ENCODE data around the gene ATG16L1. TPM values are rescaled to one million over a fixed set of nuclear protein-coding genes. Genes with fewer than 3 reads are reported as not detected.

The ATG16L1 gene
- total RNA-seq, 1 donor from 2014 or later: 18.3 TPM

DNA sequence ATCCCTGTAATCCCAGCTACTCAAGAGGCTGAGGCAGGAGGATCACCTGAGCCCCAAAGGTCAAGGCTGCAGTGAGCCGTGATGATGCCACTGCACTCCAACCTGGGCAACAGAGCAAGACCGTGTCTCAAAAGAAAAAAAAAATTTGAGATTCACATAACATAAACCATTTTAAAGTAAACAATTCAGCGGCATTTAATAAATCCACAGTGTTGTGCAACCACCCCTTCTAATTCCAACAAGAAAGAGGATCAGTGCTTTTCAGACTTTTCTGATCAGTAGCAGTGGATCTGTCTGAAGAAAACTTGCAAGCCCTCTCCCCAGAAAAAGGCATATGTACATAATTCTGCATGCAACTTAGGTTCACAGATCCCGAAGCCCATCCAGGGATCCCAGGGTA, 48.9 kb downstream of the ATG16L1 start:
- Histone ChIP-seq H3K9ac (ENCODE audit: low read depth in 1 of 3, low read length in 3 of 3) (no peak overlapping the region), H3K27ac (ENCODE audit: low read depth, low read length) (no peak overlapping the region), H3K9me3 (ENCODE audit: control insufficient read depth in 3 of 3, low read length in 3 of 3) (no peaks in the 10 kb centered on the region), H3K27me3 (ENCODE audit: control insufficient read depth in 3 of 3, insufficient read depth in 3 of 3, low read length in 3 of 3) (no peaks in the 10 kb centered on the region), H3K4me3 (ENCODE audit: low read length in 3 of 3) (no peak overlapping the region), H3K4me1 (ENCODE audit: control insufficient read depth in 3 of 3, insufficient read depth in 3 of 3, low read length in 3 of 3) (no peaks in the 10 kb centered on the region), H3K36me3 (ENCODE audit: control insufficient read depth in 3 of 3, insufficient read depth in 3 of 3, low read length in 3 of 3) (peaks cover 8 to 9% (median 9%) of the 10 kb centered on the region in 3 donors)

DNA sequence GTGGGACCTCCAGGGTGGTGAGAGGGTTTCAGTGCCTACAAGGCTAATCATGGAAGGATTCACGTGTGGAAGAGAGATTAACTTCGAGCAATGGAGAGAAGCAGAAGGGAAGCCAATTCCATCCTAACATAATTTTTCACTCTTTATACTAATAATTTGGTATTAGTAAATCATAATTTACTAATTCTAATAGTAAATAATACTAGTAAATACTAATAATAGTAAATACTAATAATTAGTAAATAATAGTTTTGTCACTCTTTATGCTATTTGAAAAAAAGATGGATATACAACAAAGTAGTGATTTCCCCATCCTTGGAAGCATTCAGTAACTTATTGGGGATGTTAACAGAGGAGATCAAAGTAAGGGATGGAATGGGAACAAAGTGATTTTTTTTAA, 49.8 kb downstream of the ATG16L1 start:
- H3K36me3 ChIP-seq (ENCODE audit: control insufficient read depth in 3 of 3, insufficient read depth in 3 of 3, low read length in 3 of 3): peaks cover 1 to 3% (median 2%) of the 10 kb centered on the region in 3 donors
- no peaks in the 10 kb centered on the region for H3K9me3 ChIP-seq (ENCODE audit: control insufficient read depth in 3 of 3, low read length in 3 of 3)
- H3K9ac ChIP-seq (ENCODE audit: low read depth in 1 of 3, low read length in 3 of 3): no peak overlapping the region
- no peak overlapping the region for H3K27ac ChIP-seq (ENCODE audit: low read depth, low read length)
- no peaks in the 10 kb centered on the region for H3K27me3 ChIP-seq (ENCODE audit: control insufficient read depth in 3 of 3, insufficient read depth in 3 of 3, low read length in 3 of 3)
- H3K4me3 ChIP-seq (ENCODE audit: low read length in 3 of 3): no peak overlapping the region
- no peaks in the 10 kb centered on the region for H3K4me1 ChIP-seq (ENCODE audit: control insufficient read depth in 3 of 3, insufficient read depth in 3 of 3, low read length in 3 of 3)

DNA sequence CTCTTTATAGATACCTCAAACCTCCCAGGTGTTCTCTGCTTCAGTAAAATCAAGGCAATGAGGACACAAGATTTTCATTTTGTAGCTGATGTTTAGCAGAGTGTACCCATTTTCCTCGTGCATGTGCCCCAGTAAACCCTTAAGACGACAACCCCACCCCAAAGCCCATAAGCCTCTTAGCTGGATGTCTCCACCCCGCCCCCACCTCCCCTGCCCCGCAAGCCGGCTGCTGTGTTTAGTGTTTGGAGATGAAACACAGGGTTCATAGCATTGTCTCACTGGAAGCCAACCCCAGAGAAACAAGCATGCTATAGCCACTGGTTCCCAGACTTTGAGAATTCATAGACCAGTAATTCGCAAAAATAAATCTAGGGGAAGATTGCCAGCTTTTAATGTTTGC, 50.3 kb downstream of the ATG16L1 start:
- H3K9ac ChIP-seq (ENCODE audit: low read depth in 1 of 3, low read length in 3 of 3): no peak overlapping the region
- H3K27me3 ChIP-seq (ENCODE audit: control insufficient read depth in 3 of 3, insufficient read depth in 3 of 3, low read length in 3 of 3): no peaks in the 10 kb centered on the region
- no peaks in the 10 kb centered on the region for H3K36me3 ChIP-seq (ENCODE audit: control insufficient read depth in 3 of 3, insufficient read depth in 3 of 3, low read length in 3 of 3)
- no peak overlapping the region for H3K27ac ChIP-seq (ENCODE audit: low read depth, low read length)
- H3K4me1 ChIP-seq (ENCODE audit: control insufficient read depth in 3 of 3, insufficient read depth in 3 of 3, low read length in 3 of 3): no peaks in the 10 kb centered on the region
- H3K9me3 ChIP-seq (ENCODE audit: control insufficient read depth in 3 of 3, low read length in 3 of 3): no peaks in the 10 kb centered on the region
- no peak overlapping the region for H3K4me3 ChIP-seq (ENCODE audit: low read length in 3 of 3)

DNA sequence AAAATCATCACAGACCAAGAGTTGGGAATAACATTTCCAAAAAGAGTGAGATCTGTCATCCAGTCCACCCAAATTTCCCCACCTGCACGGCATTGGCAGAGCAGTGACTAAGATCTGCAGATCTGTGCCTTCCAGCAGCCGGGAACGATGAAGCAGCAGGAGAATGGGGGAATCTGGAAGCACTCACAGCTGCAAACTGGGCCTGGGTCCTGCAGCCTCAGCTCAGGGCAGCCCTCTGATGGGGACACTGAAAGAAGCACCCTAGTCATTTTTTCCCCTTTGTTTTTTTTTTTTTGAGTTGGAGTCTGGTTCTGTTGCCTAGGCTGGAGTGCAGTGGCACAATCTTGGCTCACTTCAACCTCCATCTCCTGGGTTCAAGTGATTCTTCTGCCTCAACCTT, 51.8 kb downstream of the ATG16L1 start:
- H3K27ac ChIP-seq (ENCODE audit: low read depth, low read length): no peak overlapping the region
- no peaks in the 10 kb centered on the region for H3K4me1 ChIP-seq (ENCODE audit: control insufficient read depth in 3 of 3, insufficient read depth in 3 of 3, low read length in 3 of 3)
- no peak overlapping the region for H3K4me3 ChIP-seq (ENCODE audit: low read length in 3 of 3)
- H3K27me3 ChIP-seq (ENCODE audit: control insufficient read depth in 3 of 3, insufficient read depth in 3 of 3, low read length in 3 of 3): peaks cover 0 to 4% (median 0%) of the 10 kb centered on the region in 3 donors
- no peaks in the 10 kb centered on the region for H3K36me3 ChIP-seq (ENCODE audit: control insufficient read depth in 3 of 3, insufficient read depth in 3 of 3, low read length in 3 of 3)
- no peaks in the 10 kb centered on the region for H3K9me3 ChIP-seq (ENCODE audit: control insufficient read depth in 3 of 3, low read length in 3 of 3)
- no peak overlapping the region for H3K9ac ChIP-seq (ENCODE audit: low read depth in 1 of 3, low read length in 3 of 3)

DNA sequence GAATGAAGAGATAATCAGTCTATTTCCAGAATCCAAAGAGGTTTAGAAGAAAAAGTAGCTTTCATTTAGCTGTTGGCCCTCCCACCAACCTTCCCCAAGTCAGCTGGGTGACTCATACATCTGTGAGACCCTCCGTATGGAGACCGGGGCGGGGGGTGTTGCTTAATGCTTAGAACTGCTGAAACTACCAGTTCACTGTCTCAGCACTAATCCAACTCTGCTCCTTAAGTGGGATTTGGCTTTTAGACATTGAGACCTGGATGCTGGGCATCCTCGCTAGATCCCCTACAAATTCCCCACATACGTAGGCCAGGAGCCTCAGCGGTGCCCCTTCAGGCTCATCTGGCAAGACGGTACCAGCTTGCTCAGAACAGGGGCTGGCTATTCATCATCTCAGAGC, 56.1 kb downstream of the ATG16L1 start, which contains the start of gene SAG:
TSS of gene SAG (plus strand) at position 252 of the 400 bp plus-strand sequence. CDS start 1,374 bp downstream, outside the sequence.
- no peaks in the 10 kb centered on the region for H3K9me3 ChIP-seq (ENCODE audit: control insufficient read depth in 3 of 3, low read length in 3 of 3)
- peaks cover 0 to 7% (median 0%) of the 10 kb centered on the region in 3 donors for H3K27me3 ChIP-seq (ENCODE audit: control insufficient read depth in 3 of 3, insufficient read depth in 3 of 3, low read length in 3 of 3)
- H3K27ac ChIP-seq (ENCODE audit: low read depth, low read length): no peak within 1 kb of the TSS
- no peaks in the 10 kb centered on the region for H3K36me3 ChIP-seq (ENCODE audit: control insufficient read depth in 3 of 3, insufficient read depth in 3 of 3, low read length in 3 of 3)
- no peaks in the 10 kb centered on the region for H3K4me1 ChIP-seq (ENCODE audit: control insufficient read depth in 3 of 3, insufficient read depth in 3 of 3, low read length in 3 of 3)
- no peak within 1 kb of the TSS for H3K9ac ChIP-seq (ENCODE audit: low read depth in 1 of 3, low read length in 3 of 3)
- no peak within 1 kb of the TSS for H3K4me3 ChIP-seq (ENCODE audit: low read length in 3 of 3)

DNA sequence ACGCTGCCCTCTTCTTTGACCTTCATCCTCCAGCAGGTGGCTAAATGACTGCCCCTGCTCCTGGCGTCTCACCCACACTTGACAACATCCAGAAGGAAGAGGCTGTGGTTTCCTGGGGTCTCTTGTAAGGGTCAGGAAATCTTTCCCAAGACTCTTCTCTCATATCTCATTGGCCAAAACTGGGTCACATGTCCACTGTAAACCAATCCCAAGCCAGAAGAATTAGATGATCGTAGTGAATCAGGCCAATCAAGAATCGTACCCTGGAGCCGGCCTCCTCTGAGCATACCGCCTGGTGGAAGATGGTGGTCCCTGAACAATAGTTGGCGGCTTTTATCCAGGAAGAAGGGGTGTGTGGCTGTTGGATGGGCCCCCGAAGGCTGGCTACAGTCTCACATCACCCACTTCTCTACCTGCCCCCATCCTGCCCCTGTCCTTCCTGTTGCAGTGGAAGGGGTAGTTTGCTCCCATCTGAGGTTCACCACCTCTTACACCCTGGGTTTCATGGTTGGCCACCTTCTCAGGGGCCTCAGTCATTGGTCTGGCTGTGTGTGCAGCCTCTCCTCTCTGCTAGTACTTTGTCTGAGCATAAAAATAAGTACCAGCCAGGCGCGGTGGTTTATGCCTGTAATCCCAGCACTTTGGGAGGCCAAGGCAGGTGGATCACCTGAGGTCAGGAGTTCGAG, 59.9 kb downstream of the ATG16L1 start:
- Histone ChIP-seq H3K9ac (ENCODE audit: low read depth in 1 of 3, low read length in 3 of 3) (no peak overlapping the region), H3K27ac (ENCODE audit: low read depth, low read length) (no peak overlapping the region), H3K9me3 (ENCODE audit: control insufficient read depth in 3 of 3, low read length in 3 of 3) (no peaks in the 10 kb centered on the region), H3K4me1 (ENCODE audit: control insufficient read depth in 3 of 3, insufficient read depth in 3 of 3, low read length in 3 of 3) (no peaks in the 10 kb centered on the region), H3K27me3 (ENCODE audit: control insufficient read depth in 3 of 3, insufficient read depth in 3 of 3, low read length in 3 of 3) (peaks cover 0 to 9% (median 0%) of the 10 kb centered on the region in 3 donors), H3K4me3 (ENCODE audit: low read length in 3 of 3) (no peak overlapping the region), H3K36me3 (ENCODE audit: control insufficient read depth in 3 of 3, insufficient read depth in 3 of 3, low read length in 3 of 3) (no peaks in the 10 kb centered on the region)

DNA sequence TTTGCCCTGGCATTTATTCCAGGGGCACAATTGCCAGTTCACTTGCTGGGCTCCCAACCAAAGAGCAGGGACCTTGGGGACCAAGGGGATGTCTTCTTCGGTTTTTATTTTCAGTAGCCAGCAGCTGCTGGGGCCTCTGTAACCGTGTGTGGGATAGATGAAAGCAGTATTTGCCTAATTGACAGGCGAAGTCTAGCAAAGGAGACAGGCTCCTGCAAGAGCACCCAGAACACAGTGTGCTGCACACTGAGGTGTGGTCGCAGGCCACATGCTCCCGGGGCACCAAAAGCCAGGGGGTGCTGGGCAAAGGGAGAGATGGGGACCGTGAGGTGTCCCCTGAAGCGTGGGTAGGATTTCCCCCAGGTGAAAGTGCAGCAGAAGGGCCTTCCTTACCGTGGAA, 61.4 kb downstream of the ATG16L1 start:
- H3K4me1 ChIP-seq (ENCODE audit: control insufficient read depth in 3 of 3, insufficient read depth in 3 of 3, low read length in 3 of 3): no peaks in the 10 kb centered on the region
- H3K27me3 ChIP-seq (ENCODE audit: control insufficient read depth in 3 of 3, insufficient read depth in 3 of 3, low read length in 3 of 3): peaks cover 0 to 6% (median 0%) of the 10 kb centered on the region in 3 donors
- H3K27ac ChIP-seq (ENCODE audit: low read depth, low read length): no peak overlapping the region
- no peak overlapping the region for H3K9ac ChIP-seq (ENCODE audit: low read depth in 1 of 3, low read length in 3 of 3)
- H3K36me3 ChIP-seq (ENCODE audit: control insufficient read depth in 3 of 3, insufficient read depth in 3 of 3, low read length in 3 of 3): no peaks in the 10 kb centered on the region
- H3K9me3 ChIP-seq (ENCODE audit: control insufficient read depth in 3 of 3, low read length in 3 of 3): no peaks in the 10 kb centered on the region
- no peak overlapping the region for H3K4me3 ChIP-seq (ENCODE audit: low read length in 3 of 3)

DNA sequence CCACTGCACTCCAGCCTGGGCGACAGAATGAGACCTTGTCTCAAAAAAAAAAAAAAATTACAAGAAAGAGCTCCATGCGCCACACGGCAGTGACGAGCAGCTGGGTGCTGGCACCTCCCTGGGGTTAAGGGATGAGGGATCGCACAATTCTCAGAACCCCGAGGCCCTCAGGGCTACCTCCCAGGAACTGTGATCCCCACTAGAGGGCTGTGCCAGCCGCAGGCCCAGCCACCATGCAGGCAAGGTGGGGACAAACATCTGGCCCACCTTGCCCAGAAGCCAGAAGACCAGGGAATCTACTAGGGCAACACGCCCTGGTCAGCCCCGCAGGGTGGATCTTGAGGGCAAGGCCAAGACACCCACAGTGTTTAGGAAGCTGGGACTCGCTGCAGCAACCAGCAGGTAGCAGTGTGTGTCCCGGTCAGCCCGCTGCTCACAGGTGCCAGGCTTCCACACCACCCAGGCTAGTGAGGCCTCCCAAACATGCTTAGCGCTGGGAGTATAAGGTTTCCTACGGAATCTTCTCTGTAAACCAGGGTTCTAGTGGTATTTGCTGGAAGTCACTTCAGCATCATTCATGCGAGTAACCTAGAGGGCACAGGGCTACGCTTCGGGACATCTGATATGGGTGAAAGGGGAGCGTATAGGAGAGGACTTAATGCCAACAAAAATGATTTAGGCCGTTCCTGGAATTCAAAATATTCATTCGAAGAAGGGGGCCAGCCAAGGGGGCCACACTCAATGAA, 62.9 kb downstream of the ATG16L1 start:
- Histone ChIP-seq H3K27me3 (ENCODE audit: control insufficient read depth in 3 of 3, insufficient read depth in 3 of 3, low read length in 3 of 3) (peaks cover 0 to 6% (median 0%) of the 10 kb centered on the region in 3 donors), H3K9me3 (ENCODE audit: control insufficient read depth in 3 of 3, low read length in 3 of 3) (no peaks in the 10 kb centered on the region), H3K9ac (ENCODE audit: low read depth in 1 of 3, low read length in 3 of 3) (no peak overlapping the region)

DNA sequence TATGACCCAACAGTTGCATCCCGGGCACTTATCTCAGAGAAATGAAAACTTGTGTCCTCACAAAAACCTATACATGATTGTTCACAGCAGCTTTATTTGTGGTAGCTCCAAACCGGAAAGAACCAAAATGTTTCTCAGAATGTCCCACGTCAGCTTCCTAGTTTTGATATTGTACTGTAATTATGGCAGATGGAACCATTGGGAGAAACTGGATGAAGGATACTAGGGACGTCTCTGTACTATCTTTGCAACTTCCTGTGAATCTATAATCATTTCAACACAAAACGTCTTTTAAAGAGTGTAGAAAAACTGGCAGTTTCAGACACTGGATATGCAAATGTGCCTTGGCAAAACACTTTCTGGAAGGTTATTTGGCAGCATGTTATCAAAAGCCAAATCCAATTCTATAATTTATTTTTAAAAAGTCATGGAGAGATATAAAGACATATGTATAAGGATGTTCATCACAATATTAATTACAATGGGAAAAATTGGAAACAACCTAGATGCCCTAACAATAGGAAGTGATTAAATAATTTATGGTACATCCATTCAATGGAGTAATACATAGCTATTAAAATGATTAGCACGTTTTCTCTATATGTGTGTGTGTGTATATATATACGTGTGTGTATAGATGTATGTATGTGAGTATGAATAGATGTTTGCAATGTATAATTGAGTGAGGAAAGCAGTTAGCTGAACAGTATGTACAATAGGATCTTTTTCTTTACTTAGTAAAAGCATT, 65.9 kb downstream of the ATG16L1 start:
- no peaks in the 10 kb centered on the region for H3K9me3 ChIP-seq (ENCODE audit: control insufficient read depth in 3 of 3, low read length in 3 of 3)
- no peaks in the 10 kb centered on the region for H3K4me1 ChIP-seq (ENCODE audit: control insufficient read depth in 3 of 3, insufficient read depth in 3 of 3, low read length in 3 of 3)
- H3K4me3 ChIP-seq (ENCODE audit: low read length in 3 of 3): no peak overlapping the region
- H3K9ac ChIP-seq (ENCODE audit: low read depth in 1 of 3, low read length in 3 of 3): no peak overlapping the region
- no peaks in the 10 kb centered on the region for H3K36me3 ChIP-seq (ENCODE audit: control insufficient read depth in 3 of 3, insufficient read depth in 3 of 3, low read length in 3 of 3)
- H3K27ac ChIP-seq (ENCODE audit: low read depth, low read length): no peak overlapping the region
- peaks cover 0 to 12% (median 6%) of the 10 kb centered on the region in 3 donors for H3K27me3 ChIP-seq (ENCODE audit: control insufficient read depth in 3 of 3, insufficient read depth in 3 of 3, low read length in 3 of 3)

More for the DNA sequence above, 62.9 kb downstream of the ATG16L1 start:
- Histone ChIP-seq H3K36me3 (ENCODE audit: control insufficient read depth in 3 of 3, insufficient read depth in 3 of 3, low read length in 3 of 3) (no peaks in the 10 kb centered on the region), H3K4me3 (ENCODE audit: low read length in 3 of 3) (no peak overlapping the region), H3K27ac (ENCODE audit: low read depth, low read length) (no peak overlapping the region), H3K4me1 (ENCODE audit: control insufficient read depth in 3 of 3, insufficient read depth in 3 of 3, low read length in 3 of 3) (no peaks in the 10 kb centered on the region)

Measured in skeletal muscle tissue (tissue), 4 donors.